ENCODE results near the gene ADD1.
A peak's percentile ranks its signal among the peaks of the same experiment; 100 is the strongest.
"Not testable (repeated sequence)": the region's sequence is repeated elsewhere in the genome, so short reads cannot be mapped to it uniquely, and the experiment has no call there.

Gene ADD1

GRCh38 chr4:2950221-2950989, 106.8 kb downstream of the ADD1 start:
- no peak for TF ChIP-seq CTCF (IDR thresholded peaks at IDR 0.05)
- TF ChIP-seq ZFX (IDR thresholded peaks at IDR 0.05; ENCODE audit: borderline replicate concordance), result no peak
- no peak overlapping the region for H3K27ac ChIP-seq

- H3K27ac ChIP-seq, result no peak overlapping the region
- TF ChIP-seq ZFX (IDR thresholded peaks at IDR 0.05; ENCODE audit: borderline replicate concordance) (no peak), CTCF (IDR thresholded peaks at IDR 0.05) (no peak)
Observed at GRCh38 chr4:2953496-2953895, 109.9 kb downstream of the ADD1 start.

GRCh38 chr4:2954358-2955185, 110.9 kb downstream of the ADD1 start:
- H3K27ac ChIP-seq, result no peak overlapping the region
- TF ChIP-seq CTCF (IDR thresholded peaks at IDR 0.05), result peak; percentile 16; the same call in 1 of the 2 replicates
- TF ChIP-seq ZFX (IDR thresholded peaks at IDR 0.05; ENCODE audit: borderline replicate concordance), result no peak

GRCh38 chr4:2955186-2956044, 111.8 kb downstream of the ADD1 start:
- H3K27ac ChIP-seq, result not testable (repeated sequence)

GRCh38 chr4:2958446-2958845, 114.8 kb downstream of the ADD1 start:
- H3K27ac ChIP-seq, result no peak overlapping the region
- TF ChIP-seq CTCF (IDR thresholded peaks at IDR 0.05) (no peak), ZFX (IDR thresholded peaks at IDR 0.05; ENCODE audit: borderline replicate concordance) (no peak)

- not testable (repeated sequence) for H3K27ac ChIP-seq
Observed at GRCh38 chr4:2960450-2960849, 116.8 kb downstream of the ADD1 start.

GRCh38 chr4:2961421-2961810, 117.8 kb downstream of the ADD1 start:
- no peak for TF ChIP-seq ZFX (IDR thresholded peaks at IDR 0.05; ENCODE audit: borderline replicate concordance)
- TF ChIP-seq CTCF (IDR thresholded peaks at IDR 0.05), result no peak
- H3K27ac ChIP-seq, result peak overlapping the region; percentile 78
